HepG2 (cell line): ENCODE results near the gene BCL2L1. TPM values are rescaled to one million over a fixed set of nuclear protein-coding genes. Genes with fewer than 3 reads are reported as not detected.

Experiments used
- ATAC-seq: fragments of 200-7000 bp; cut with Tn5 transposase; 3 replicates; pipeline ENCODE4 v1.9.1; 2020; ENCODE audit warnings: mild to moderate bottlenecking, moderate library complexity
- BruUV-seq: library from RNA; stranded (reverse); fragments of 400-500 nt; replicated peaks from 2 replicates; lab custom pipeline; 2021; lab: Mats Ljungman, UMichigan
- CTCF ChIA-PET: fragments of 300-600 bp; formaldehyde crosslinking; extraction: SDS; loops from one replicate; lab custom pipeline; 2021; ENCODE audit warnings: low total read pairs, inconsistent platforms, low intra/inter-chr PET ratio; lab: Yijun Ruan, JAX
- POLR2A ChIA-PET: fragments of 350-600 bp; sonication (Branson Sonifier 250); formaldehyde crosslinking; loops from one replicate; lab custom pipeline; 2020; ENCODE audit warnings: antibody characterized with exemption, inconsistent platforms; lab: Yijun Ruan, JAX
- DNase-seq: peaks from one replicate; pipeline ENCODE4 v3.0.0-alpha.2; 2015; ENCODE audit warnings: low spot score
- FAIRE-seq: peaks from 3 replicates; lab custom pipeline; 2011; peaks lifted over from hg19 to GRCh38; lab: Jason Lieb, UNC
- H2AFZ ChIP-seq: one replicate; pipeline ENCODE4 v1.6.1; 2011; ENCODE audit warnings: low read length, inconsistent platforms
- H3K27ac ChIP-seq: fragments of 300-600 bp; 3 replicates; pipeline ENCODE4 v1.8.0; 2011; ENCODE audit warnings: mixed run types, mild to moderate bottlenecking, mixed read lengths, low read length, inconsistent platforms; ENCODE audit not compliant: insufficient read depth; ENCODE audit errors: extremely low read length
- H3K27me3 ChIP-seq, 2 experiments: fragments of 200-600 bp in 1 of 2; 2 replicates in 1 of 2; 3 replicates in 1 of 2; pipeline versions ENCODE4 v1.6.0 to v1.8.0; 2011; ENCODE audit warnings: low read length in 2 of 2, mild to moderate bottlenecking in 2 of 2, moderate library complexity in 2 of 2, inconsistent platforms in 1 of 2; ENCODE audit not compliant: insufficient read depth in 2 of 2, control insufficient read depth in 1 of 2
- H3K36me3 ChIP-seq, 2 experiments: fragments of 200-600 bp in 1 of 2; replicated peaks in 1 of 2; 2 replicates in 1 of 2; 3 replicates in 1 of 2; pipeline versions ENCODE4 v1.5.1 to v1.8.0; 2011; ENCODE audit warnings: low read length in 2 of 2, inconsistent platforms in 1 of 2; ENCODE audit not compliant: insufficient read depth in 2 of 2, control insufficient read depth in 1 of 2
- H3K4me1 ChIP-seq: 2 replicates; pipeline ENCODE4 v1.5.1; 2012; ENCODE audit warnings: low read length, inconsistent platforms; ENCODE audit not compliant: insufficient read depth
- H3K4me2 ChIP-seq: 2 replicates; pipeline ENCODE4 v1.6.0; 2011; ENCODE audit warnings: low read depth, low read length, inconsistent platforms
- H3K4me3 ChIP-seq, 3 experiments: fragments of 200-600 bp in 1 of 3; sonication (generic), shearing (Covaris generic) in 1 of 3; replicated peaks in 1 of 3; 2 replicates each; pipeline ENCODE4 v1.5.1; 2011 to 2016; ENCODE audit warnings: low read length in 3 of 3, inconsistent platforms in 2 of 3, low read depth in 2 of 3, mild to moderate bottlenecking in 2 of 3, control low read depth in 1 of 3, mixed read lengths in 1 of 3; ENCODE audit not compliant: insufficient read depth in 1 of 3
- H3K79me2 ChIP-seq: one replicate; pipeline ENCODE4 v1.6.1; 2011; ENCODE audit warnings: low read length, inconsistent platforms; ENCODE audit not compliant: insufficient read depth
- H3K9ac ChIP-seq: 2 replicates; pipeline ENCODE4 v1.6.0; 2011; ENCODE audit warnings: mild to moderate bottlenecking, low read depth, low read length, inconsistent platforms; ENCODE audit not compliant: insufficient read depth
- H3K9me3 ChIP-seq: 2 replicates; pipeline ENCODE4 v1.5.1; 2012; ENCODE audit warnings: mild to moderate bottlenecking, low read length
- H4K20me1 ChIP-seq: 2 replicates; pipeline ENCODE4 v1.6.0; 2011; ENCODE audit warnings: inconsistent platforms, mild to moderate bottlenecking, low read length, moderate library complexity; ENCODE audit not compliant: insufficient read depth
- NFKBIZ ChIP-seq: IDR thresholded peaks from 2 replicates; pipeline ENCODE4 v1.6.1; 2018; ENCODE audit warnings: missing genetic modification reagents, missing compliant biosample characterization
- REXO4 ChIP-seq: sonication (generic); formaldehyde crosslinking; IDR thresholded peaks from 2 replicates; pipeline ENCODE4 v1.8.0; 2022; ENCODE audit warnings: missing genetic modification reagents, mild to moderate bottlenecking, borderline replicate concordance
- RFX1 ChIP-seq: fragments of 450-650 bp; IDR thresholded peaks from 2 replicates; pipeline ENCODE4 v1.6.1; 2017
- SIX4 ChIP-seq: sonication (generic); formaldehyde crosslinking; IDR thresholded peaks from 2 replicates; pipeline ENCODE4 v1.4.0; 2020; ENCODE audit warnings: missing genetic modification reagents
- SRSF1 ChIP-seq: fragments of 200-400 bp; formaldehyde crosslinking; optimal IDR thresholded peaks from 2 replicates; pipeline ENCODE3; 2017; ENCODE audit warnings: mild to moderate bottlenecking, low read depth, low read length, moderate library complexity
- ZBTB20 ChIP-seq: sonication (generic); formaldehyde crosslinking; IDR thresholded peaks from 2 replicates; pipeline ENCODE4 v1.8.1; 2023; ENCODE audit warnings: missing genetic modification reagents, low read depth, mild to moderate bottlenecking, borderline replicate concordance
- ZZZ3 ChIP-seq: sonication (generic); formaldehyde crosslinking; IDR thresholded peaks from 2 replicates; pipeline ENCODE4 v1.4.0; 2020; ENCODE audit warnings: missing genetic modification reagents, mild to moderate bottlenecking, borderline replicate concordance
- WGBS: methylation state at CpG from one replicate; pipeline ENCODE4 v1.1.6; 2017; ENCODE audit warnings: low lambda C conversion rate; 5-methylcytosine and 5-hydroxymethylcytosine counted together
- in situ Hi-C: cut with HindIII; loops from 2 replicates; pipeline ENCODE4 v1.10.0; 2017; ENCODE audit warnings: low pct_unique_long_range_greater_than_20kb; ENCODE audit not compliant: extremely low pct_ligation_motif_present
- intact Hi-C: fragments of 100-400 bp; cut with micrococcal nuclease; formaldehyde crosslinking; loops from one replicate; pipeline ENCODE4 v1.10.0; 2022; ENCODE audit not compliant: unreplicated experiment
- polyA plus RNA-seq, 8 experiments: library from polyadenylated mRNA; depleted of rRNA in 3 of 8; stranded (reverse) in 7 of 8; unstranded in 1 of 8; fragments of >200 nt; fragmentation: Illumina TruSeq in 4 of 8; extraction: Trizol in 4 of 8; gene quantifications; 2 replicates each; pipeline versions ENCODE4 v1.2.1 to v1.2.3, GENCODE V29; 2011 to 2016; ENCODE audit warnings: low read depth in 4 of 8, missing spikeins in 1 of 8, mixed read lengths in 1 of 8; ENCODE audit not compliant: insufficient read depth in 1 of 8
- total RNA-seq, 5 experiments: library from RNA; depleted of rRNA; stranded (reverse); fragments of >200 nt; fragmentation: Illumina TruSeq; extraction: Trizol; gene quantifications; 2 replicates each; pipeline ENCODE4 v1.2.3, GENCODE V29; 2016; ENCODE audit warnings: low read depth in 1 of 5
- TF ChIP-seq, protein P1 (sequence below): conservative IDR thresholded peaks from 2 replicates; pipeline ENCODE4 v1.6.1; 2018; ENCODE audit warnings: missing genetic modification reagents
- TF ChIP-seq, protein P2 (sequence below): sonication (generic); formaldehyde crosslinking; IDR thresholded peaks from 2 replicates; pipeline ENCODE4 v1.4.0; 2020; ENCODE audit warnings: mild to moderate bottlenecking, missing genetic modification reagents

Gene BCL2L1
- total and polyA plus RNA-seq, 2 of the 13 experiments (the other 11 are each of a cell fraction or from before 2014, with no cell fraction given) = 164 to 258 TPM

DNA sequence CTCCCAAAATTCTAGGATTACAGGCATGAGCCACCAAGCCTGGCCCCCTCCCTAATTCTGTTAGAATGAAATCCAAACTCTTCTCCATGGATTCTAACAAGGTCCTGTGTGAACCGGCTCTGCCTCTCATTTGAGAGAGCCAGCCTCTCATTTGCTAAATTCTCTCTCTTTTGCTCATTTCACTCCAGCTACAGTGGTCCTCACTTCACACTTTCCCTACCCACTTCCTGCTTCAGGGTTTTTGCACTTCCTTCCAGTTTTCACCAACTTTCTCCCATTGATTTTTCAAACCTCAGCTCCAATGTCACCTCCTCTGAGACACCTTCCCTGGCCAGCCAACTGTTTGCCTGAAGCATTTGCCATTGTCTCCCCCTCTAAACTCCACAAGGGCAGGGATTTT lies 79.8 kb downstream of the BCL2L1 start:
- ChIA-PET POLR2A (no interaction called here), CTCF (no interaction called here)
- H2AFZ ChIP-seq = no peak overlapping the region
- intact Hi-C loops (no loop called here), in situ Hi-C loops (no loop called here)
- no peaks in the 10 kb centered on the region for H3K36me3 ChIP-seq
- no peak for FAIRE-seq
- ATAC-seq = no peak
- no peak overlapping the region for H3K9ac ChIP-seq
- TF ChIP-seq NFKBIZ (no peak), RFX1 (0 out of 2 replicates have a peak, but pooled peaks have one; percentile 6), SRSF1 (no peak)
- H3K9me3 ChIP-seq = no peaks in the 10 kb centered on the region
- peaks cover 26% of the 10 kb centered on the region for H3K4me1 ChIP-seq
- no peak overlapping the region for H3K27ac ChIP-seq
- WGBS = 31% methylated on average over 1 of the region's 1 CpG
- no peak overlapping the region for H3K4me2 ChIP-seq
- no peaks in the 10 kb centered on the region for H4K20me1 ChIP-seq
- no peaks in the 10 kb centered on the region for H3K79me2 ChIP-seq
- BruUV-seq = no TSS peak
- H3K4me3 ChIP-seq = no peak overlapping the region
- DNase-seq = no peak
- H3K27me3 ChIP-seq = peaks cover 13 to 38% of the 10 kb centered on the region in 2 experiments; a peak in 4 of 5 replicates

- in situ Hi-C loops (no loop called here), intact Hi-C loops (no loop called here)
- H4K20me1 ChIP-seq = no peaks in the 10 kb centered on the region
- H3K4me1 ChIP-seq = peaks cover 32% of the 10 kb centered on the region
- H3K4me2 ChIP-seq = no peak overlapping the region
- TF ChIP-seq ZBTB20 (CRISPR knock-in tag) = no peak
- TF ChIP-seq SIX4 (CRISPR knock-in tag) = no peak
- TF ChIP-seq, protein P1, sequence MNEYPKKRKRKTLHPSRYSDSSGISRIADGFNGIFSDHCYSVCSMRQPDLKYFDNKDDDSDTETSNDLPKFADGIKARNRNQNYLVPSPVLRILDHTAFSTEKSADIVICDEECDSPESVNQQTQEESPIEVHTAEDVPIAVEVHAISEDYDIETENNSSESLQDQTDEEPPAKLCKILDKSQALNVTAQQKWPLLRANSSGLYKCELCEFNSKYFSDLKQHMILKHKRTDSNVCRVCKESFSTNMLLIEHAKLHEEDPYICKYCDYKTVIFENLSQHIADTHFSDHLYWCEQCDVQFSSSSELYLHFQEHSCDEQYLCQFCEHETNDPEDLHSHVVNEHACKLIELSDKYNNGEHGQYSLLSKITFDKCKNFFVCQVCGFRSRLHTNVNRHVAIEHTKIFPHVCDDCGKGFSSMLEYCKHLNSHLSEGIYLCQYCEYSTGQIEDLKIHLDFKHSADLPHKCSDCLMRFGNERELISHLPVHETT (CRISPR knock-in tag) = no peak
- TF ChIP-seq REXO4 (CRISPR knock-in tag) = no peak
- TF ChIP-seq, protein P2, sequence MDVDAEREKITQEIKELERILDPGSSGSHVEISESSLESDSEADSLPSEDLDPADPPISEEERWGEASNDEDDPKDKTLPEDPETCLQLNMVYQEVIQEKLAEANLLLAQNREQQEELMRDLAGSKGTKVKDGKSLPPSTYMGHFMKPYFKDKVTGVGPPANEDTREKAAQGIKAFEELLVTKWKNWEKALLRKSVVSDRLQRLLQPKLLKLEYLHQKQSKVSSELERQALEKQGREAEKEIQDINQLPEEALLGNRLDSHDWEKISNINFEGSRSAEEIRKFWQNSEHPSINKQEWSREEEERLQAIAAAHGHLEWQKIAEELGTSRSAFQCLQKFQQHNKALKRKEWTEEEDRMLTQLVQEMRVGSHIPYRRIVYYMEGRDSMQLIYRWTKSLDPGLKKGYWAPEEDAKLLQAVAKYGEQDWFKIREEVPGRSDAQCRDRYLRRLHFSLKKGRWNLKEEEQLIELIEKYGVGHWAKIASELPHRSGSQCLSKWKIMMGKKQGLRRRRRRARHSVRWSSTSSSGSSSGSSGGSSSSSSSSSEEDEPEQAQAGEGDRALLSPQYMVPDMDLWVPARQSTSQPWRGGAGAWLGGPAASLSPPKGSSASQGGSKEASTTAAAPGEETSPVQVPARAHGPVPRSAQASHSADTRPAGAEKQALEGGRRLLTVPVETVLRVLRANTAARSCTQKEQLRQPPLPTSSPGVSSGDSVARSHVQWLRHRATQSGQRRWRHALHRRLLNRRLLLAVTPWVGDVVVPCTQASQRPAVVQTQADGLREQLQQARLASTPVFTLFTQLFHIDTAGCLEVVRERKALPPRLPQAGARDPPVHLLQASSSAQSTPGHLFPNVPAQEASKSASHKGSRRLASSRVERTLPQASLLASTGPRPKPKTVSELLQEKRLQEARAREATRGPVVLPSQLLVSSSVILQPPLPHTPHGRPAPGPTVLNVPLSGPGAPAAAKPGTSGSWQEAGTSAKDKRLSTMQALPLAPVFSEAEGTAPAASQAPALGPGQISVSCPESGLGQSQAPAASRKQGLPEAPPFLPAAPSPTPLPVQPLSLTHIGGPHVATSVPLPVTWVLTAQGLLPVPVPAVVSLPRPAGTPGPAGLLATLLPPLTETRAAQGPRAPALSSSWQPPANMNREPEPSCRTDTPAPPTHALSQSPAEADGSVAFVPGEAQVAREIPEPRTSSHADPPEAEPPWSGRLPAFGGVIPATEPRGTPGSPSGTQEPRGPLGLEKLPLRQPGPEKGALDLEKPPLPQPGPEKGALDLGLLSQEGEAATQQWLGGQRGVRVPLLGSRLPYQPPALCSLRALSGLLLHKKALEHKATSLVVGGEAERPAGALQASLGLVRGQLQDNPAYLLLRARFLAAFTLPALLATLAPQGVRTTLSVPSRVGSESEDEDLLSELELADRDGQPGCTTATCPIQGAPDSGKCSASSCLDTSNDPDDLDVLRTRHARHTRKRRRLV (CRISPR knock-in tag) = no peak
- no peak for TF ChIP-seq ZZZ3 (CRISPR knock-in tag)
- no peaks in the 10 kb centered on the region for H3K79me2 ChIP-seq
- ChIA-PET POLR2A (interaction anchor here (0.7 to 1.6 kb wide), 4 partner anchors 23 to 98 kb away, joined by 3 to 5 read pairs (median 4); partner anchors contain the start of gene TPX2), CTCF (no interaction called here)
- H3K27ac ChIP-seq = no peak overlapping the region
- BruUV-seq = no TSS peak
- 66% methylated on average over 6 of the region's 6 CpGs for WGBS
- FAIRE-seq (peak; percentile 12), ATAC-seq (no peak), DNase-seq (no peak)
- no peak overlapping the region for H3K4me3 ChIP-seq
- H2AFZ ChIP-seq = no peak overlapping the region
- H3K27me3 ChIP-seq = peaks cover 13 to 31% of the 10 kb centered on the region in 2 experiments; a peak in 3 of 5 replicates
- no peaks in the 10 kb centered on the region for H3K36me3 ChIP-seq
- no peak overlapping the region for H3K9ac ChIP-seq
- H3K9me3 ChIP-seq = no peaks in the 10 kb centered on the region
Measured at GRCh38 chr20:31641391-31641790, 81.3 kb downstream of the BCL2L1 start.
